Amniotic stem cell (primary cell): ENCODE measurements around the gene FTSJ1.

ENCODE experiments used
- DNase-seq: peaks from one replicate; lab custom pipeline; 2025; lab: John Stamatoyannopoulos, UW

FTSJ1 gene

GRCh38 chrX:48470833-48471118 lies 5.2 kb upstream of the FTSJ1 start:
- DNase-seq: no peak

DNA sequence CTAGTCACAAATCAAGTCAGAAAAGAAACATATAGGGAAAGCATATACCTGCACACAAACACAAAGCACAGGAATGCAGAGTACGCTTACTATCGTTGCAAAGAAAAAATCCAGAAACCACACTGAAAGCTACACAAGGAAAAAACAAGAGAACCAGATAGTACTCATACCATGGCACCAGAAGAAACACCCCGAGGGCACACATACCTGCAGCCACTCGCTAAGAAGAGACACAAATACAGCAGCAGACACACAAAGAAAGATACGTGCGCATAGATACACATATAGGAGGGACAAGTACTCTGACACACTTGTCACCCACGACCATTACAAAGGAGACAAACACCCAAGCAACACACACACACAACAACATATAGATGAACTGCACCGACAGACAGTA lies 4.5 kb upstream of the FTSJ1 start:
- no peak for DNase-seq

DNA sequence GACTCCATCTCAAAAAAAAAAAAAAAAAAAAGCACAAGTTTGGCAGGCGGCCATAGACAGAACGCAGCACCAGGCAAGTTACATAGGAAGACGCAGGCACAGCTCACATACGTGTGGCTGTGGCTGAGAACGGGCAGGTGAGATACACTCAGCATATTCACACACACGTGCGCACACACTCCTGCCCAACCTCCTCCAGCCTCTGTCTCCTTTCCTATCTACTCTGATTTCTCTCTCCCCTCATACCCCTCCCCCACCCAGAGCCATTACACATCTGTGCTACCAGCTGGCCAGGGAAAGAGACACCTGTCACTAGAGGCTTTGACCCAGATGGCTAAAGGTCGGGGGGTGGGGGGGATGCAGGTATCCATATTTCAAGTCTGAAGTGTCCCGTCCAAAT lies 3.8 kb upstream of the FTSJ1 start:
- DNase-seq: no peak

- no peak for DNase-seq
These were observed 2.9 kb upstream of the FTSJ1 start for GRCh38 chrX:48472851-48473703.

GRCh38 chrX:48473704-48473990 lies 2.4 kb upstream of the FTSJ1 start:
- no peak for DNase-seq

- DNase-seq: no peak
These were observed 1.9 kb upstream of the FTSJ1 start for GRCh38 chrX:48474127-48474526.

DNA sequence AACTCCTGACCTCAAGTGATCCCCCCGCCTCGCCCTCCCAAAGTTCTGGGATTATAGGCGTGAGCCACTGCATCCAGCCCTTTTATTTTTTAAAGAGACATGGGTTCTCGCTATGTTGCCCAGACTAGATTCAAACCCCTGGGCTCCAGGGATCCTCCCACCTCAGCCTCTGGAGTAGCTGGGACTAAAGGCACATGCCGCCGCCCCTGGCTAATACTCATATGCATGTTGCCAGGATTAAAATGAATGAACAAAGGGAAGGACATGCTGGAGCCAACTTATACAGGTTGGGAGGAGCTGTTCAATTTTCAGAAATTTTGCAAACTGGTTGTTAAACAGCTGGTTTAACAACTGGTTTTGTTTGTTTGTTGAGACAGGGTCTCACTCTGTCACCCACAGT lies 1.4 kb upstream of the FTSJ1 start:
- DNase-seq: no peak

GRCh38 chrX:48475296-48475695 lies 703 bp upstream of the FTSJ1 start:
- no peak for DNase-seq

- DNase-seq: no peak
These were observed 920 bp downstream of the FTSJ1 start for GRCh38 chrX:48476919-48477318.

GRCh38 chrX:48477960-48478755 lies 2.2 kb downstream of the FTSJ1 start:
- no peak for DNase-seq

DNA sequence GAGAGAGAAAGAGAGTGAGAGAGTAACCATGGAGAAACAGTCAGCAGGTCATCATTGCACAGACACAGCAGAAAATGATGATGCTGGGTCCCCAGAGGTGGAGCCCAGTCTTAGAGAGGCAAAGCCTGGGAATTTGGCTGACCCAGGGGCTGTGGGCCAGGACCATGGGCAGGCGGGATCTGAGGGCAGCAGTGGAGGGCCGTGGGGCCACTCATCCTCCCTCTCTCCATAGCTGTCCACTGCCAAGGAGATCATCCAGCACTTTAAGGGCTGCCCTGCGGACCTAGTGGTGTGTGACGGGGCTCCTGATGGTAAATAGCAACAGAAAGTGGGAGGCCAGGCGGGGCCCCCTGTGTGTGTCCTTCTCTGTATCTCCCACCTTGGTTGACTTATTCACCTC lies 2.8 kb downstream of the FTSJ1 start:
- no peak for DNase-seq

DNA sequence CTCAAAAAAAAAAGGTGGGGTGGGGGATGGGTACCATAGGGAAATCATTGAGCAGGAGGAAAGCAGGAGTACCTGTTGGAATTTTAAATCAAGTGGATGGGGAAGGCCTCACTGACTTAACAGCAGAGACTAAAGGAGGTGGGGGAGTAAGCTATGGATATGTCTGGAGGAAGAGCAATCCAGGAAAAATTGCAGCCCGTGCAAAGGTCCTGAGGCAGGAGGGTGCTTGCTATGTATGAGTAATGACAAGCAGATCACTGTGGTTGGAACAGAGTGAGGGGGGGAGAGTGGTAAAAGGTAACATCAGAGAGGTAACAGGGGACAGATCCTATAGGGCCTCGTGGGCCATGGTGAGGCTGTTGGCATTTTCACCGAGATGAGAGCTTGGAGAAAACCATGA lies 4.1 kb downstream of the FTSJ1 start:
- no peak for DNase-seq

- DNase-seq: no peak
These were observed 4.6 kb downstream of the FTSJ1 start for GRCh38 chrX:48480583-48480982.

DNA sequence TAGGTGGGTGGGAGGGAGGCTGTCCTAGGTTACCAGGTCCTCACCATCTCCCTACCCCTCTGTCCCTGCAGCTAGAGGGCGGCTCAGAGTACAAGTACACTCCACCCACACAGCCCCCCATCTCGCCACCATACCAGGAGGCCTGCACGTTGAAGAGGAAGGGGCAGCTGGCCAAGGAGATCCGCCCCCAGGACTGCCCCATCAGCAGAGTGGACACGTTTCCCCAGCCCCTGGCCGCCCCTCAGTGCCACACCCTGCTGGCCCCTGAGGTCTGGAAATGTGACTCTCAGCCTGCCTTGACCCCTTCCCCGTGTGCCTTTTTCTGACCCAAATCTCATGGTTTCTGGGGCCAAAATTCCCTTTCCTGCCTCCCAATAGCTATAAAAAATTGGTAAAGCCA lies 6.5 kb downstream of the FTSJ1 start:
- DNase-seq: no peak

- DNase-seq: peak; percentile 61
These were observed 11.4 kb downstream of the FTSJ1 start for GRCh38 chrX:48487362-48487798.

- no peak for DNase-seq
These were observed 12.0 kb downstream of the FTSJ1 start for GRCh38 chrX:48488034-48488433.

- no peak for DNase-seq
These were observed 13.3 kb downstream of the FTSJ1 start for GRCh38 chrX:48489296-48489695.

DNA sequence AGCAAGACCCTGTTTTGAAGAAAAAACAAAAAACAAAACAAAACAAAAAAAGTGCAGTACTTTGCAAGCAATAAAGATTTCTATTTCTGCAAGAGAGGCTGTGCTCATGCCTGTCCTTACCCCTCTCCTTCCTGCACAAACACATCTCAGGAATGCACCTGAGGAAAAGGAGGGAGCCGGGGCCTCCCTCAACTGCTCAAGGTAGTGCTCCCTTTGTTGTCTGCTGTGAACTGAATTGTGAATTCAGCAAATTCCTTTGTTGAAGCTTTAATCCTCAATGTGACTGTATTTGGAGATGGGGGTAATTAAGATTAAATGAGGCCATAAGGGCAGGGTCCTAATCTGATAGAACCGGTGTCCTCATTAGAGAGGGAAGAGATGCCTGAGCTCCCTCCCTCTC lies 13.9 kb downstream of the FTSJ1 start:
- DNase-seq: no peak

GRCh38 chrX:48490661-48491060 lies 14.7 kb downstream of the FTSJ1 start:
- DNase-seq: no peak

- no peak for DNase-seq
These were observed 15.8 kb downstream of the FTSJ1 start for GRCh38 chrX:48491809-48492208.

GRCh38 chrX:48492293-48492910 lies 16.4 kb downstream of the FTSJ1 start:
- DNase-seq: no peak

GRCh38 chrX:48493890-48494364 lies 17.9 kb downstream of the FTSJ1 start:
- no peak for DNase-seq

DNA sequence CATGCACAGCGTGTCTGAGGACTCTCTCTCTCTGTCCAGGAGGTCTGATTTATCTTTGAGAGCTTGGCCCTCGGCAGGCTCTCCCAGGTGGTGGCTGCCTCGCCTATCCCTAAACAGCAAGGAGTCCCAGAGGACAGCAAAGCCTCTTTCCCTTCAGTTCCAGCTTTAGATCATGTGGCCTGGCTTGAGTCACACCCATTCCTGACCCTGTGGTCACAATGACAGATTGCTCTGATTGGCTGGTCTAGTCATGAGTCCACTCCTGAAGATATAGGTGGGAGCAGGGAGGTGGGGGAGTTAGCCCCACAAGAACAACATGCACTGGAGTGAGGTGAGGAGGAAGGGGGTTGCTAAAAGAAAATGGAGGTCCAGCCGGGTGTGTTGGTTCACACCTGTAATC lies 20.7 kb downstream of the FTSJ1 start:
- no peak for DNase-seq
